B cell (primary cell): ENCODE data around the gene ABHD17C.

Experiments
- CTCF ChIP-seq: fragments of 200-600 bp; IDR thresholded peaks from one replicate; pipeline ENCODE4 v1.8.0; 2022; ENCODE audit warnings: antibody characterized with exemption, mild to moderate bottlenecking
- EZH2 ChIP-seq: IDR thresholded peaks from 2 replicates; pipeline ENCODE4 v1.6.1; 2012; ENCODE audit warnings: borderline replicate concordance, low read depth, mild to moderate bottlenecking, moderate library complexity, low read length; ENCODE audit not compliant: insufficient read depth, poor library complexity, severe bottlenecking

GRCh38 chr15:80753161-80753560 lies 58.1 kb downstream of the ABHD17C start:
- no peak for TF ChIP-seq CTCF
- TF ChIP-seq EZH2: no peak
